Measurements from ENCODE around the gene YOD1. TPM values are rescaled to one million over a fixed set of nuclear protein-coding genes. Genes with fewer than 3 reads are reported as not detected.

The YOD1 gene
- polyA plus RNA-seq, 1 donor (not counting 4 experiments of a cell fraction or from before 2014, with no cell fraction given) = 5.2 TPM

- no peak for FAIRE-seq
- H3K27ac ChIP-seq (ENCODE audit: control insufficient read depth, insufficient read depth, low read length) = peak overlapping the region; percentile 97
- no peak overlapping the region for H2AFZ ChIP-seq (ENCODE audit: control insufficient read depth, low read length)
- peaks cover 54% of the 10 kb centered on the region for H3K4me1 ChIP-seq (ENCODE audit: control insufficient read depth, extremely low read depth, insufficient read depth, low read length)
- dilution Hi-C loops (cut with MboI; ENCODE audit: extremely low pct_ligation_motif_present, low sequenced_read_pairs) = no loop called here
- no peaks in the 10 kb centered on the region for H3K9me3 ChIP-seq (ENCODE audit: control insufficient read depth, low read depth, low read length)
- H3K79me2 ChIP-seq (ENCODE audit: control insufficient read depth, insufficient read depth, low read length) = peaks cover 59% of the 10 kb centered on the region
- peaks cover 5 to 23% of the 10 kb centered on the region in 2 experiments for H3K36me3 ChIP-seq (ENCODE audit: control insufficient read depth in 2 of 2, extremely low read depth in 1 of 2, insufficient read depth in 2 of 2, low read length in 2 of 2)
- peak overlapping the region; percentile 87 for H3K4me2 ChIP-seq (ENCODE audit: control insufficient read depth, extremely low read depth, insufficient read depth, low read depth, low read length)
- DNase-seq (ENCODE audit: low read depth, low spot score) = no peak
- TF ChIP-seq EZH2 (IDR thresholded peaks at IDR 0.05; ENCODE audit: low read length) = no peak
- no peak for TF ChIP-seq CTCF (optimal IDR thresholded peaks at IDR 0.05 in 1 of 3, IDR thresholded peaks at IDR 0.05 in 1 of 3, conservative IDR thresholded peaks at IDR 0.05 in 1 of 3; ENCODE audit: extremely low read depth in 1 of 3, insufficient read depth in 2 of 3, low read length in 3 of 3)
- peak overlapping the region; percentile 90 to 100 (median 97) for H3K4me3 ChIP-seq (ENCODE audit: control insufficient read depth in 2 of 3, extremely low read depth in 1 of 3, insufficient read depth in 2 of 3, low read depth in 1 of 3, low read length in 3 of 3)
- H3K27me3 ChIP-seq (ENCODE audit: control insufficient read depth, extremely low read depth, insufficient read depth, low read length) = no peaks in the 10 kb centered on the region
- peak overlapping the region; percentile 99 for H3K9ac ChIP-seq (ENCODE audit: control insufficient read depth, extremely low read depth, insufficient read depth, low read length)
- no peaks in the 10 kb centered on the region for H3K9me1 ChIP-seq (ENCODE audit: control insufficient read depth, extremely low read depth, insufficient read depth, low read length)
- H4K20me1 ChIP-seq (ENCODE audit: control insufficient read depth, extremely low read depth, insufficient read depth, low read length) = no peaks in the 10 kb centered on the region
Measured at GRCh38 chr1:207049514-207049913, 1.5 kb downstream of the YOD1 start.

- Histone ChIP-seq H4K20me1 (ENCODE audit: control insufficient read depth, extremely low read depth, insufficient read depth, low read length) (no peaks in the 10 kb centered on the region), H3K4me2 (ENCODE audit: control insufficient read depth, extremely low read depth, insufficient read depth, low read depth, low read length) (no peak overlapping the region), H3K9ac (ENCODE audit: control insufficient read depth, extremely low read depth, insufficient read depth, low read length) (peak overlapping the region; percentile 99), H3K4me1 (ENCODE audit: control insufficient read depth, extremely low read depth, insufficient read depth, low read length) (peaks cover 50% of the 10 kb centered on the region), H3K9me1 (ENCODE audit: control insufficient read depth, extremely low read depth, insufficient read depth, low read length) (no peaks in the 10 kb centered on the region), H3K36me3 (ENCODE audit: control insufficient read depth in 2 of 2, extremely low read depth in 1 of 2, insufficient read depth in 2 of 2, low read length in 2 of 2) (peaks cover 5 to 23% of the 10 kb centered on the region in 2 experiments), H3K79me2 (ENCODE audit: control insufficient read depth, insufficient read depth, low read length) (peaks cover 62% of the 10 kb centered on the region), H2AFZ (ENCODE audit: control insufficient read depth, low read length) (no peak overlapping the region), H3K4me3 (ENCODE audit: control insufficient read depth in 2 of 3, extremely low read depth in 1 of 3, insufficient read depth in 2 of 3, low read depth in 1 of 3, low read length in 3 of 3) (no peak overlapping the region), H3K27ac (ENCODE audit: control insufficient read depth, insufficient read depth, low read length) (no peak overlapping the region), H3K27me3 (ENCODE audit: control insufficient read depth, extremely low read depth, insufficient read depth, low read length) (no peaks in the 10 kb centered on the region), H3K9me3 (ENCODE audit: control insufficient read depth, low read depth, low read length) (no peaks in the 10 kb centered on the region)
- FAIRE-seq (no peak), DNase-seq (ENCODE audit: low read depth, low spot score) (no peak)
- TF ChIP-seq EZH2 (IDR thresholded peaks at IDR 0.05; ENCODE audit: low read length) (no peak), CTCF (optimal IDR thresholded peaks at IDR 0.05 in 1 of 3, IDR thresholded peaks at IDR 0.05 in 1 of 3, conservative IDR thresholded peaks at IDR 0.05 in 1 of 3; ENCODE audit: extremely low read depth in 1 of 3, insufficient read depth in 2 of 3, low read length in 3 of 3) (no peak)
- dilution Hi-C loops (cut with MboI; ENCODE audit: extremely low pct_ligation_motif_present, low sequenced_read_pairs) = no loop called here
Measured at GRCh38 chr1:207049054-207049453, 2.0 kb downstream of the YOD1 start.

All from keratinocyte (primary cell).